ENCODE data around the gene CTPS2.

GRCh38 chrX:16640823-16641222, 71.6 kb downstream of the CTPS2 start:
- TF ChIP-seq CTCF (IDR thresholded peaks at IDR 0.05) (no peak), ZFX (IDR thresholded peaks at IDR 0.05; ENCODE audit: borderline replicate concordance) (no peak)

Data from 22Rv1 (cell line).